SK-N-SH (cell line): ENCODE results near the gene GPR161.

ENCODE experiments used
- FOSL2 ChIP-seq: IDR thresholded peaks from 2 replicates; pipeline ENCODE4 v1.4.0; 2012; ENCODE audit warnings: low read depth, mild to moderate bottlenecking, moderate library complexity, borderline replicate concordance
- FOXJ3 ChIP-seq: sonication (generic); formaldehyde crosslinking; IDR thresholded peaks from 2 replicates; pipeline ENCODE4 v1.5.1; 2020; ENCODE audit warnings: mild to moderate bottlenecking, missing genetic modification reagents
- GABPA ChIP-seq: IDR thresholded peaks from 2 replicates; pipeline ENCODE4 v1.4.0; 2012; ENCODE audit warnings: low read depth, mild to moderate bottlenecking
- MXI1 ChIP-seq: IDR thresholded peaks from 2 replicates; pipeline ENCODE4 v1.6.1; 2012; ENCODE audit warnings: mild to moderate bottlenecking, low read depth, low read length, improper control_type of control experiment
- POLR2AphosphoS5 ChIP-seq: IDR thresholded peaks from 2 replicates; pipeline ENCODE4 v1.6.1; 2012; ENCODE audit warnings: low read depth, low read length
- RAD21 ChIP-seq: IDR thresholded peaks from 2 replicates; pipeline ENCODE4 v1.6.1; 2012; ENCODE audit warnings: mild to moderate bottlenecking, low read length
- RFX5 ChIP-seq: IDR thresholded peaks from 2 replicates; pipeline ENCODE4 v1.6.1; 2012; ENCODE audit warnings: mild to moderate bottlenecking, improper control_type of control experiment, low read length
- TAF1 ChIP-seq: IDR thresholded peaks from 2 replicates; pipeline ENCODE4 v1.6.1; 2012; ENCODE audit warnings: low read depth, mild to moderate bottlenecking, low read length, moderate library complexity, borderline replicate concordance
- TEAD4 ChIP-seq: IDR thresholded peaks from 2 replicates; pipeline ENCODE4 v1.4.0; 2012; ENCODE audit warnings: mild to moderate bottlenecking, borderline replicate concordance; ENCODE audit not compliant: insufficient read depth
- TF ChIP-seq, protein P1 (sequence below): fragments of 200-600 bp; sonication (generic); IDR thresholded peaks from 2 replicates; pipeline ENCODE4 v1.6.1; 2017; ENCODE audit warnings: antibody characterized with exemption, mild to moderate bottlenecking, moderate library complexity
- TF ChIP-seq, protein P2 (sequence below): fragments of 150-350 bp; IDR thresholded peaks from 2 replicates; pipeline ENCODE4 v1.6.1; 2016; ENCODE audit warnings: mild to moderate bottlenecking, low read depth, low read length
- TF ChIP-seq, protein P3 (sequence below): fragments of 150-350 bp; IDR thresholded peaks from 2 replicates; pipeline ENCODE4 v1.6.1; 2017; ENCODE audit warnings: antibody characterized with exemption, low read length, low read depth, borderline replicate concordance
- TF ChIP-seq, protein P4 (sequence below): IDR thresholded peaks from 2 replicates; pipeline ENCODE4 v1.6.1; 2012; ENCODE audit warnings: mild to moderate bottlenecking, low read depth, low read length, moderate library complexity
- TF ChIP-seq, protein P5 (sequence below): IDR thresholded peaks from 2 replicates; pipeline ENCODE4 v1.4.0; 2012; ENCODE audit warnings: low read depth, borderline replicate concordance

DNA sequence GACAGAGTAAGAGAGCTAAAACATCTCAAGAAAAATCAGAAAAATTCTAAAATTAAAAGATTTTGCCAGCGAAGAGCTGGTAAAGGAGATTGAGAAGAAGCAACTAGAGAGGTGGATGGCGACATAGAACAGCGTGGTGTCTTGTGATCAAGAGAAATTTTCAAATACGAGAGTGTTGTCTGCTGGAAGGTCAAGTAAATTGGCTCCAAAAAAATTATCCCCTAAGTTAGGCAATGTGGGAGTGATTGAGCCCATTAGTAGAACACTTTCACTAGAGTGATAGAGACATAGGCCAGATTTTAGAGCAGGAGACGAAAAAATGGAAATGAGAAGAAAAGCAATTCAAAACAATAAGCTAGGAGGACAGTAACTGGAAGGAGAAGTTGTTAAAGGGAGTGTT, 105.5 kb downstream of the GPR161 start:
- TF ChIP-seq MXI1 (no peak), FOXJ3 (CRISPR knock-in tag) (no peak), RAD21 (no peak), FOSL2 (no peak), POLR2AphosphoS5 (no peak), TEAD4 (no peak), RFX5 (no peak), TAF1 (no peak), GABPA (no peak)
- TF ChIP-seq, protein P1, sequence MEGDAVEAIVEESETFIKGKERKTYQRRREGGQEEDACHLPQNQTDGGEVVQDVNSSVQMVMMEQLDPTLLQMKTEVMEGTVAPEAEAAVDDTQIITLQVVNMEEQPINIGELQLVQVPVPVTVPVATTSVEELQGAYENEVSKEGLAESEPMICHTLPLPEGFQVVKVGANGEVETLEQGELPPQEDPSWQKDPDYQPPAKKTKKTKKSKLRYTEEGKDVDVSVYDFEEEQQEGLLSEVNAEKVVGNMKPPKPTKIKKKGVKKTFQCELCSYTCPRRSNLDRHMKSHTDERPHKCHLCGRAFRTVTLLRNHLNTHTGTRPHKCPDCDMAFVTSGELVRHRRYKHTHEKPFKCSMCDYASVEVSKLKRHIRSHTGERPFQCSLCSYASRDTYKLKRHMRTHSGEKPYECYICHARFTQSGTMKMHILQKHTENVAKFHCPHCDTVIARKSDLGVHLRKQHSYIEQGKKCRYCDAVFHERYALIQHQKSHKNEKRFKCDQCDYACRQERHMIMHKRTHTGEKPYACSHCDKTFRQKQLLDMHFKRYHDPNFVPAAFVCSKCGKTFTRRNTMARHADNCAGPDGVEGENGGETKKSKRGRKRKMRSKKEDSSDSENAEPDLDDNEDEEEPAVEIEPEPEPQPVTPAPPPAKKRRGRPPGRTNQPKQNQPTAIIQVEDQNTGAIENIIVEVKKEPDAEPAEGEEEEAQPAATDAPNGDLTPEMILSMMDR, result no peak
- TF ChIP-seq, protein P2, sequence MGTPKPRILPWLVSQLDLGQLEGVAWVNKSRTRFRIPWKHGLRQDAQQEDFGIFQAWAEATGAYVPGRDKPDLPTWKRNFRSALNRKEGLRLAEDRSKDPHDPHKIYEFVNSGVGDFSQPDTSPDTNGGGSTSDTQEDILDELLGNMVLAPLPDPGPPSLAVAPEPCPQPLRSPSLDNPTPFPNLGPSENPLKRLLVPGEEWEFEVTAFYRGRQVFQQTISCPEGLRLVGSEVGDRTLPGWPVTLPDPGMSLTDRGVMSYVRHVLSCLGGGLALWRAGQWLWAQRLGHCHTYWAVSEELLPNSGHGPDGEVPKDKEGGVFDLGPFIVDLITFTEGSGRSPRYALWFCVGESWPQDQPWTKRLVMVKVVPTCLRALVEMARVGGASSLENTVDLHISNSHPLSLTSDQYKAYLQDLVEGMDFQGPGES, result no peak
- TF ChIP-seq, protein P3, sequence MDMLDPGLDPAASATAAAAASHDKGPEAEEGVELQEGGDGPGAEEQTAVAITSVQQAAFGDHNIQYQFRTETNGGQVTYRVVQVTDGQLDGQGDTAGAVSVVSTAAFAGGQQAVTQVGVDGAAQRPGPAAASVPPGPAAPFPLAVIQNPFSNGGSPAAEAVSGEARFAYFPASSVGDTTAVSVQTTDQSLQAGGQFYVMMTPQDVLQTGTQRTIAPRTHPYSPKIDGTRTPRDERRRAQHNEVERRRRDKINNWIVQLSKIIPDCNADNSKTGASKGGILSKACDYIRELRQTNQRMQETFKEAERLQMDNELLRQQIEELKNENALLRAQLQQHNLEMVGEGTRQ, result no peak
- TF ChIP-seq, protein P4, sequence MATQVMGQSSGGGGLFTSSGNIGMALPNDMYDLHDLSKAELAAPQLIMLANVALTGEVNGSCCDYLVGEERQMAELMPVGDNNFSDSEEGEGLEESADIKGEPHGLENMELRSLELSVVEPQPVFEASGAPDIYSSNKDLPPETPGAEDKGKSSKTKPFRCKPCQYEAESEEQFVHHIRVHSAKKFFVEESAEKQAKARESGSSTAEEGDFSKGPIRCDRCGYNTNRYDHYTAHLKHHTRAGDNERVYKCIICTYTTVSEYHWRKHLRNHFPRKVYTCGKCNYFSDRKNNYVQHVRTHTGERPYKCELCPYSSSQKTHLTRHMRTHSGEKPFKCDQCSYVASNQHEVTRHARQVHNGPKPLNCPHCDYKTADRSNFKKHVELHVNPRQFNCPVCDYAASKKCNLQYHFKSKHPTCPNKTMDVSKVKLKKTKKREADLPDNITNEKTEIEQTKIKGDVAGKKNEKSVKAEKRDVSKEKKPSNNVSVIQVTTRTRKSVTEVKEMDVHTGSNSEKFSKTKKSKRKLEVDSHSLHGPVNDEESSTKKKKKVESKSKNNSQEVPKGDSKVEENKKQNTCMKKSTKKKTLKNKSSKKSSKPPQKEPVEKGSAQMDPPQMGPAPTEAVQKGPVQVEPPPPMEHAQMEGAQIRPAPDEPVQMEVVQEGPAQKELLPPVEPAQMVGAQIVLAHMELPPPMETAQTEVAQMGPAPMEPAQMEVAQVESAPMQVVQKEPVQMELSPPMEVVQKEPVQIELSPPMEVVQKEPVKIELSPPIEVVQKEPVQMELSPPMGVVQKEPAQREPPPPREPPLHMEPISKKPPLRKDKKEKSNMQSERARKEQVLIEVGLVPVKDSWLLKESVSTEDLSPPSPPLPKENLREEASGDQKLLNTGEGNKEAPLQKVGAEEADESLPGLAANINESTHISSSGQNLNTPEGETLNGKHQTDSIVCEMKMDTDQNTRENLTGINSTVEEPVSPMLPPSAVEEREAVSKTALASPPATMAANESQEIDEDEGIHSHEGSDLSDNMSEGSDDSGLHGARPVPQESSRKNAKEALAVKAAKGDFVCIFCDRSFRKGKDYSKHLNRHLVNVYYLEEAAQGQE, result no peak
- TF ChIP-seq, protein P5, sequence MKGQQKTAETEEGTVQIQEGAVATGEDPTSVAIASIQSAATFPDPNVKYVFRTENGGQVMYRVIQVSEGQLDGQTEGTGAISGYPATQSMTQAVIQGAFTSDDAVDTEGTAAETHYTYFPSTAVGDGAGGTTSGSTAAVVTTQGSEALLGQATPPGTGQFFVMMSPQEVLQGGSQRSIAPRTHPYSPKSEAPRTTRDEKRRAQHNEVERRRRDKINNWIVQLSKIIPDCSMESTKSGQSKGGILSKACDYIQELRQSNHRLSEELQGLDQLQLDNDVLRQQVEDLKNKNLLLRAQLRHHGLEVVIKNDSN, result no peak
